ENCODE measurements around the gene MFF.

The MFF gene

DNA sequence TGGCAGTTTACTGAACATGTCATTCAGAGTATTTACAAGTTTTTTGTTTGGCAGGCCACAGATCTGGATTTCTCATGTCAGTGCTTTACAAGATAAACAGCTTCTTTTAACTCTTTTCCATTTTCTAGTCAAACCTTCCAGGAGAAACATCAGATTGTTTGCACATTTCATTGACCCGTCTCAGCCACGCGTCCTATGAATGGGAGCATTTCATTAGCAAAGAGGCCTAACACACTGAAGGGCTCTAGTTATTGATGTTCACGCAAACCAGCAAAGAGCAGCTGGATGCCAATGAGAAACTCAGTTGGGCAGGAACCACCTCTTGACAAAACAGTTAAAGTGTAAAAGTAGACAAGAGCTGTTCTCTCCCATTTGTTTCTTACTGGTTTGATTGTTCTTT, 29.2 kb upstream of the MFF start:
- TF ChIP-seq, protein P1, sequence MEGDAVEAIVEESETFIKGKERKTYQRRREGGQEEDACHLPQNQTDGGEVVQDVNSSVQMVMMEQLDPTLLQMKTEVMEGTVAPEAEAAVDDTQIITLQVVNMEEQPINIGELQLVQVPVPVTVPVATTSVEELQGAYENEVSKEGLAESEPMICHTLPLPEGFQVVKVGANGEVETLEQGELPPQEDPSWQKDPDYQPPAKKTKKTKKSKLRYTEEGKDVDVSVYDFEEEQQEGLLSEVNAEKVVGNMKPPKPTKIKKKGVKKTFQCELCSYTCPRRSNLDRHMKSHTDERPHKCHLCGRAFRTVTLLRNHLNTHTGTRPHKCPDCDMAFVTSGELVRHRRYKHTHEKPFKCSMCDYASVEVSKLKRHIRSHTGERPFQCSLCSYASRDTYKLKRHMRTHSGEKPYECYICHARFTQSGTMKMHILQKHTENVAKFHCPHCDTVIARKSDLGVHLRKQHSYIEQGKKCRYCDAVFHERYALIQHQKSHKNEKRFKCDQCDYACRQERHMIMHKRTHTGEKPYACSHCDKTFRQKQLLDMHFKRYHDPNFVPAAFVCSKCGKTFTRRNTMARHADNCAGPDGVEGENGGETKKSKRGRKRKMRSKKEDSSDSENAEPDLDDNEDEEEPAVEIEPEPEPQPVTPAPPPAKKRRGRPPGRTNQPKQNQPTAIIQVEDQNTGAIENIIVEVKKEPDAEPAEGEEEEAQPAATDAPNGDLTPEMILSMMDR (IDR thresholded peaks at IDR 0.05; ENCODE audit: borderline replicate concordance, insufficient read depth, low read depth, low read length) = no peak
- no peak overlapping the region for H3K4me3 ChIP-seq (ENCODE audit: low read depth, low read length)

DNA sequence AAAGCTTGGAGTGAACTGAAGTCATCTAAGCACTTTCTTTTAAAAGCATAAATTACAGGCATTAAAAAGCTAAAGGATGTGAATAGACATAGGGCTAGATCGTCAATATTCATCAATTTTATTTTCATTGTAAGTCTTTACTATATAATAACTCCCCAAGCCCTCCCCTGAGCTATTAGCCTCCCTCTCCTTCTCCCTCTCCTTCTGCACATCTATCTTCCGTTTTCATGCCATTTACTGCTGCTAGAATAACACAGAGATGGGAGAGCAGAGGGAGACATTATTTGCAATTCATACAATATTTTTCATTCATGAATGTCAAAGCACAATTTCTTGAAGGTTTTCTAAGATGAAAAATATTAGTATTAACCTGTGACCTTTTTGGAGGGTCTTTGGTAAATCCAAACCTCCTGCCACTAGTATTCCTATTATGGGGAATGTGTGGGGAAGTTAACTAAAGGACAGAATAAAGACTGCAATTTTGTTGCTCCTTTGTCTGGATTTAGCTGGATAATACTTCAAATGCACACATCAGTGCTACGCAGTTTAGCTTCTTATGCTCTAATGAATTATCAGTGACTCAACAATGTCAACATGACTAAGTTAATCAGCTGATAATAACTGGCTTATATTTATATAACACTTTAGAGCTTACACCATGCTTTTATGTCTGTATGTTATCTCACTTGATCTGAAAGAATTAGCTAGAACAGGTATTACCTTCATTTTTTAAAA, 28.2 kb upstream of the MFF start:
- H3K4me3 ChIP-seq (ENCODE audit: low read depth, low read length) = no peak overlapping the region
- TF ChIP-seq, protein P1 (IDR thresholded peaks at IDR 0.05; ENCODE audit: borderline replicate concordance, insufficient read depth, low read depth, low read length) = no peak

DNA sequence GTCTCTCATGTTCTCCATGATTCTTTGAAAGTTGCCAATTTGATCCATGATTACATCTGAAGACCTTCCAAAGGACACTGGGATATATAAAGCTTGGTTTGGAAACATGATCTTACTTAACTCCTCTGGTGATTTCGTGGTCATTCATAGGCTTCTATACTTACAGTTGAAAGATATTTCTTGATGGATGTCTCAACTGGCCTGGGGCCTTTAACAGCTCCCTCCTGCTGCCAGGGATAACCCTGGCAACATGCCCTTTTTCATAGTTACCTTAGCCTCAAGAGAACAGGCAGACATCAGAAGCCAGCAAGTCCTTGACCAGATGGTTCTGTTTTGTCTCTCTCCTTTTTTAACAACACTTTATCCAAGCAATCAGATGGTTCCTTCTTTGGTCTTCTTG, 23.5 kb upstream of the MFF start:
- no peak overlapping the region for H3K4me3 ChIP-seq (ENCODE audit: low read depth, low read length)
- TF ChIP-seq, protein P1 (IDR thresholded peaks at IDR 0.05; ENCODE audit: borderline replicate concordance, insufficient read depth, low read depth, low read length) = no peak

DNA sequence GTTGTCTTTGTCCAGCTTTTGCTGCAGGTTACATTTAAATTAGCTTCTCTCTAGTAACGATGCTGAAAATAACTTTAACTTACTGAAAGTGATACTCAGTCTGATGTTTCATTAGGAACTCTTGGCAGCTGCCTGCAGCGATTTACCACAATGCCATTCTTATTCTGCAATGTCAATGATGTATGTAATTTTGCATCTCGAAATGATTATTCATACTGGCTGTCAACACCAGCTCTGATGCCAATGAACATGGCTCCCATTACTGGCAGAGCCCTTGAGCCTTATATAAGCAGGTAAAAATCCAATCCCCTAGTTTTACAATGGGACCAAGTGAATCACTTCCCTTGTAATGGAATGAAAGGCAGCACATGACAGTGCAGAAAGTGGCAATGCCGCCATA, 16.3 kb upstream of the MFF start:
- TF ChIP-seq, protein P1 (IDR thresholded peaks at IDR 0.05; ENCODE audit: borderline replicate concordance, insufficient read depth, low read depth, low read length) = no peak
- H3K4me3 ChIP-seq (ENCODE audit: low read depth, low read length) = no peak overlapping the region

DNA sequence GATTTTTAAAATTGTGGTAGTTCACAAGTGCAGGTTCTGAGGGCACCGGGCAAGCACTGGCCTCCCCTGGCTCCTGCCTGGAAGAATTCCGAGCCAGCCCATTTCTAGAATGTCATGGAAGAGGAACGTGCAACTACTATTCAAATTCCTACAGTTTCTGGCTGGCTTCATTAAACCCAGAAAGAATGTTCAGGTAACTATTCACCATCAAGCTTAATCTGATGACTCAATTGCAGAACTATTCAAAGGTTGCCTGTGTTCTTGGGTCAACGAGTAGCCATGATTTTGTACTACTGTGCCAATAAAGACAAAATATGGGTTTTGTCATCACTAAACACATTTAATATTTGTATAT, 14.3 kb upstream of the MFF start:
- TF ChIP-seq, protein P1 (IDR thresholded peaks at IDR 0.05; ENCODE audit: borderline replicate concordance, insufficient read depth, low read depth, low read length) = no peak
- no peak overlapping the region for H3K4me3 ChIP-seq (ENCODE audit: low read depth, low read length)

DNA sequence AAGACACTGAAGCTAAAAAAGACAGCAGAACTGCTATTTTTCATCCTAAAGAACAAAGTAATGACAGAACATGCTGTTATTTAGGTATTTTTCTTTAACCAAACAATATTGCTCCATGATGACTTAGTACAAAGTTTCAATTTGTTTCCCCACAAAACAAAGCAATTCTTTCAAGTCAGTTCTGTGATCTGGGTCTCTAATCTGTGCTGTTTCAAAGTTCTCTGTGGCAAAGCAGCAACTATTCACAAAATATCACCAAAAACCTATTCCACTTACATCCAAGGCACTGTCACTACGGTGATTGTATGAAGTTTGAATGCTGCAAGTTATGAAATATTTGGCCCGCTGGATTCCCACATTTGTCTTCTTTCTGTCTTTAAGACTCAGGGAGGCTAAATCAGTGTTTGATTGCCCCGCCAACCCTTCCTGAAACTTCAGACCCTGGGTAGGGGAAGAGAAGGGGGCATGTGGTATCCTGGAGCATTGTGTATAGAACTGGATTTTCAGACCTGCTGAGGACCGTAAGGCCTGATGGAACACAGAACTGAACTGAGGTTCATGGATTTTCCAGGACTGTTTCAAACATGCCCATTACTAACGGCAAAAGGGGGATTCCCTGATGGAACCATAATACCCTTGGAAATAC, 13.1 kb upstream of the MFF start:
- TF ChIP-seq, protein P1 (IDR thresholded peaks at IDR 0.05; ENCODE audit: borderline replicate concordance, insufficient read depth, low read depth, low read length) = no peak
- H3K4me3 ChIP-seq (ENCODE audit: low read depth, low read length) = no peak overlapping the region

DNA sequence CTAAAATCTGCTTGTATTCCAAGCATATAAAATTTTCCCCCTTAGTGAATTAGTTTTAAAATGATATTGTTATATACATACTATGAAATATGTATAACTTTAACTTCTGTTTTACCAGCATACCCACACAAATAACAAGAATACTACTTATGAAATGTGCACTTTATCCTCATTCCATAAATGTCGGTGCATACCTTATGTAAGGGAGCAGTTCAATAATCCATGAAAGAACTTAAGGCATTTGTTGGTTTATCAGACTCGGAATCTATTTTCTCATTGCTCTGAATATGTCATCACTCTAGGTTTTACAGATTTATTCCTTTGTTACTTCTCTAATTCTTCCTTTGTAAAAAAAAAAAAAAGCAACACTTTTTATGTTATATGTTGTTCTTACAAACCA, 12.5 kb upstream of the MFF start:
- TF ChIP-seq, protein P1 (IDR thresholded peaks at IDR 0.05; ENCODE audit: borderline replicate concordance, insufficient read depth, low read depth, low read length) = no peak

More for the DNA sequence above, 12.5 kb upstream of the MFF start:
- H3K4me3 ChIP-seq (ENCODE audit: low read depth, low read length) = no peak overlapping the region
